NB4 (cell line): Measurements from ENCODE around the gene DUSP22.

ENCODE experiments used
- DNase-seq: peaks from one replicate; pipeline ENCODE4 v3.0.0; 2010; ENCODE audit warnings: low read depth
- H3K4me3 ChIP-seq: one replicate; pipeline ENCODE4 v1.5.1; 2011; ENCODE audit warnings: mild to moderate bottlenecking, low read depth, low read length, moderate library complexity
- CTCF ChIP-seq: IDR thresholded peaks from one replicate; pipeline ENCODE4 v1.5.1; 2012; ENCODE audit warnings: low read depth, low read length
- MAX ChIP-seq: IDR thresholded peaks from 2 replicates; pipeline ENCODE4 v1.6.1; 2011; ENCODE audit warnings: low read depth, low read length
- MYC ChIP-seq: IDR thresholded peaks from 2 replicates; pipeline ENCODE4 v1.6.1; 2011; ENCODE audit warnings: low read depth, low read length
- POLR2A ChIP-seq: IDR thresholded peaks from 2 replicates; pipeline ENCODE4 v1.6.1; 2011; ENCODE audit warnings: mild to moderate bottlenecking; ENCODE audit not compliant: insufficient read length; ENCODE audit errors: extremely low read depth

The DUSP22 gene

GRCh38 chr6:293193-294174 lies 1.2 kb downstream of the DUSP22 start:
- DNase-seq = peak; percentile 36
- H3K4me3 ChIP-seq = peak overlapping the region; percentile 67
- TF ChIP-seq MYC (no peak), POLR2A (no peak), CTCF (no peak), MAX (no peak)

- no peak overlapping the region for H3K4me3 ChIP-seq
- TF ChIP-seq MAX = no peak
- no peak for TF ChIP-seq POLR2A
- no peak for TF ChIP-seq MYC
- no peak for TF ChIP-seq CTCF
- DNase-seq = peak; percentile 61
Measured at GRCh38 chr6:294656-295565, 2.6 kb downstream of the DUSP22 start.

GRCh38 chr6:296151-297122 lies 4.2 kb downstream of the DUSP22 start:
- no peak overlapping the region for H3K4me3 ChIP-seq
- peak; percentile 44 for DNase-seq

GRCh38 chr6:297571-298232 lies 5.4 kb downstream of the DUSP22 start:
- no peak overlapping the region for H3K4me3 ChIP-seq
- TF ChIP-seq POLR2A (no peak), MAX (0 out of 2 replicates have a peak, but pooled peaks have one; percentile 9), MYC (no peak), CTCF (no peak)
- peak; percentile 50 for DNase-seq

More at GRCh38 chr6:296151-297122, 4.2 kb downstream of the DUSP22 start:
- no peak for TF ChIP-seq MYC
- no peak for TF ChIP-seq MAX

GRCh38 chr6:298233-299103 lies 6.2 kb downstream of the DUSP22 start:
- peak; percentile 94 for DNase-seq
- peak overlapping the region; percentile 29 for H3K4me3 ChIP-seq
- TF ChIP-seq MAX (0 out of 2 replicates have a peak, but pooled peaks have one; percentile 55), MYC (no peak; the same call in 1 of the 2 replicates)
